Measurements from ENCODE around the gene PPFIA4. TPM values are rescaled to one million over a fixed set of nuclear protein-coding genes. Genes with fewer than 3 reads are reported as not detected.

Gene PPFIA4
- total and polyA plus RNA-seq, 2 of the 4 experiments (the other 2 are of a cell fraction): 5.4 to 13.7 TPM

DNA sequence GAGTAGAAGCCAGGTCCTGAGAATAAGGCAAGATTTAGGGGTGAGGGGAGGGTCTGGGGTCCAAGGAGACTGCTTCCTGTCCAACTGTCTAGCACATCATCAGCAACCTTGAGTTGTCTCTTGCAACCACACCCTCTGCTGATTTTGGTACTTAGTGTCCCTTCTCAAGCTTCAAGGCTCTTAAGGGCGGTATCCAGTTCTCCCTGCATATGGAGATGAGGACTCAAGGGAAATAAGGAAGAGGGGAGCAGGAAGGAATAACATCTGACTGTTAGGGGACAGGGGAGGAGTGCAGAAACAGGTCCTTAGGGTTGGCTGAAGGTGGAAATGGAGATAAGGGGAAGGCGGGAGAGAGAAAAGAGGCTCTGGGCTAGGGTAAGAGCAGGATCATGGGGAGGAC lies 47.2 kb downstream of the PPFIA4 start:
- POLR2A ChIA-PET (ENCODE audit: unreplicated experiment): no interaction called here
- CTCF ChIA-PET: no interaction called here

More for the DNA sequence above, 47.2 kb downstream of the PPFIA4 start:
- TF ChIP-seq CEBPB (IDR thresholded peaks at IDR 0.05; ENCODE audit: low read depth, low read length) (no peak), RFX5 (IDR thresholded peaks at IDR 0.05; ENCODE audit: low read depth, low read length) (no peak), MXI1 (IDR thresholded peaks at IDR 0.05; ENCODE audit: borderline replicate concordance, low read depth, low read length) (no peak), POLR2A (IDR thresholded peaks at IDR 0.05; ENCODE audit: low read depth, low read length) (no peak), CHD1 (IDR thresholded peaks at IDR 0.05; ENCODE audit: low read depth, low read length) (no peak), MAFK (IDR thresholded peaks at IDR 0.05; ENCODE audit: low read depth, low read length) (no peak), RAD21 (IDR thresholded peaks at IDR 0.05; ENCODE audit: low read length) (no peak), SMC3 (IDR thresholded peaks at IDR 0.05; ENCODE audit: low read depth, low read length) (no peak), BHLHE40 (IDR thresholded peaks at IDR 0.05; ENCODE audit: low read depth, low read length) (no peak), NFE2L2 (IDR thresholded peaks at IDR 0.05; ENCODE audit: low read depth, low read length) (no peak), RCOR1 (IDR thresholded peaks at IDR 0.05; ENCODE audit: insufficient replicate concordance, low read length) (no peak), CTCF (conservative IDR thresholded peaks at IDR 0.05; ENCODE audit: low read depth, low read length) (no peak), MAZ (IDR thresholded peaks at IDR 0.05; ENCODE audit: borderline replicate concordance, low read depth, low read length) (no peak), FOS (IDR thresholded peaks at IDR 0.05; ENCODE audit: low read depth, low read length) (no peak)
- TF ChIP-seq, protein P1, sequence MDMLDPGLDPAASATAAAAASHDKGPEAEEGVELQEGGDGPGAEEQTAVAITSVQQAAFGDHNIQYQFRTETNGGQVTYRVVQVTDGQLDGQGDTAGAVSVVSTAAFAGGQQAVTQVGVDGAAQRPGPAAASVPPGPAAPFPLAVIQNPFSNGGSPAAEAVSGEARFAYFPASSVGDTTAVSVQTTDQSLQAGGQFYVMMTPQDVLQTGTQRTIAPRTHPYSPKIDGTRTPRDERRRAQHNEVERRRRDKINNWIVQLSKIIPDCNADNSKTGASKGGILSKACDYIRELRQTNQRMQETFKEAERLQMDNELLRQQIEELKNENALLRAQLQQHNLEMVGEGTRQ (IDR thresholded peaks at IDR 0.05; ENCODE audit: low read depth, low read length): no peak
- TF ChIP-seq, protein P2, sequence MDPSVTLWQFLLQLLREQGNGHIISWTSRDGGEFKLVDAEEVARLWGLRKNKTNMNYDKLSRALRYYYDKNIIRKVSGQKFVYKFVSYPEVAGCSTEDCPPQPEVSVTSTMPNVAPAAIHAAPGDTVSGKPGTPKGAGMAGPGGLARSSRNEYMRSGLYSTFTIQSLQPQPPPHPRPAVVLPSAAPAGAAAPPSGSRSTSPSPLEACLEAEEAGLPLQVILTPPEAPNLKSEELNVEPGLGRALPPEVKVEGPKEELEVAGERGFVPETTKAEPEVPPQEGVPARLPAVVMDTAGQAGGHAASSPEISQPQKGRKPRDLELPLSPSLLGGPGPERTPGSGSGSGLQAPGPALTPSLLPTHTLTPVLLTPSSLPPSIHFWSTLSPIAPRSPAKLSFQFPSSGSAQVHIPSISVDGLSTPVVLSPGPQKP (IDR thresholded peaks at IDR 0.05; ENCODE audit: borderline replicate concordance, low read depth, low read length): no peak
- H3K56ac ChIP-seq (ENCODE audit: extremely low read depth, insufficient read depth, low read length): no peak overlapping the region
- H3K18ac ChIP-seq (ENCODE audit: low read depth, low read length): no peak overlapping the region
- no peak overlapping the region for H2BK20ac ChIP-seq (ENCODE audit: low read depth, low read length)
- no peak overlapping the region for H3K23ac ChIP-seq (ENCODE audit: low read depth, low read length)
- no peak overlapping the region for H3K9ac ChIP-seq (ENCODE audit: low read depth, low read length)
- peaks cover 21% of the 10 kb centered on the region; the same call in 1 of the 2 replicates for H3K27me3 ChIP-seq (ENCODE audit: control insufficient read depth, insufficient read depth, low read length)
- H3K4me2 ChIP-seq (ENCODE audit: low read depth, low read length): no peak overlapping the region
- H2AFZ ChIP-seq (replicated peaks; ENCODE audit: low read length, poor library complexity): no peak overlapping the region
- no peaks in the 10 kb centered on the region for H3K9me3 ChIP-seq (ENCODE audit: control insufficient read depth, insufficient read depth, low read length)
- dilution Hi-C loops (cut with HindIII; ENCODE audit: low sequenced_read_pairs, unreplicated experiment) (no loop called here), intact Hi-C loops (cut with micrococcal nuclease) (no loop called here), in situ Hi-C loops (cut with MboI; ENCODE audit: low sequenced_read_pairs) (no loop called here)
- BruUV-seq (replicated peaks): no TSS peak
- no peaks in the 10 kb centered on the region for H3K9me1 ChIP-seq (ENCODE audit: insufficient read depth, low read length)
- no peak overlapping the region for H2BK120ac ChIP-seq (ENCODE audit: low read depth, low read length)
- no peak overlapping the region for H2BK5ac ChIP-seq (ENCODE audit: low read depth, low read length, poor library complexity, severe bottlenecking)
- no peak overlapping the region for H3K14ac ChIP-seq (replicated peaks; ENCODE audit: low read depth, low read length)
- no peak overlapping the region for H2AK9ac ChIP-seq (replicated peaks; ENCODE audit: low read depth, low read length, poor library complexity)
- DNase-seq (no peak), ATAC-seq (ENCODE audit: low read depth) (no peak)
- H3K4me3 ChIP-seq (ENCODE audit: insufficient read depth, low read depth, low read length): no peak overlapping the region
- H2AK5ac ChIP-seq (ENCODE audit: low read depth, low read length): no peak overlapping the region
- H3K4me1 ChIP-seq (ENCODE audit: control insufficient read depth, insufficient read depth, low read length): no peaks in the 10 kb centered on the region
- peaks cover 14% of the 10 kb centered on the region for H3K36me3 ChIP-seq (ENCODE audit: control insufficient read depth, insufficient read depth, low read length)
- no peak overlapping the region for H3K27ac ChIP-seq (ENCODE audit: insufficient read depth, low read length)
- H4K8ac ChIP-seq (ENCODE audit: low read depth in 2 of 2, low read length in 2 of 2): no peak overlapping the region
- no peak overlapping the region for H4K91ac ChIP-seq (ENCODE audit: insufficient read depth, low read depth, low read length)
- no peaks in the 10 kb centered on the region; the same call in 1 of the 2 replicates for H4K20me1 ChIP-seq (ENCODE audit: insufficient read depth, low read length)
- no peaks in the 10 kb centered on the region for H3K79me1 ChIP-seq (ENCODE audit: low read depth in 1 of 2, low read length in 2 of 2)
- no peak overlapping the region for H3K4ac ChIP-seq (ENCODE audit: low read depth, low read length)
- no peak overlapping the region for H4K5ac ChIP-seq (ENCODE audit: low read depth, low read length)
- no CpG with 5 or more reads among the region's 2 CpGs for whole genome bisulfite sequencing, 2 experiments (ENCODE audit: extremely low coverage in 2 of 2, insufficient read length in 1 of 2)
- H2BK15ac ChIP-seq (ENCODE audit: low read depth, low read length): no peak overlapping the region
